ENCODE data around the gene MAPK12. TPM values are rescaled to one million over a fixed set of nuclear protein-coding genes. Genes with fewer than 3 reads are reported as not detected.

MAPK12 gene
- total and polyA plus RNA-seq, 12 donors: 10.6 to 23.0 (median 16.1) TPM

DNA sequence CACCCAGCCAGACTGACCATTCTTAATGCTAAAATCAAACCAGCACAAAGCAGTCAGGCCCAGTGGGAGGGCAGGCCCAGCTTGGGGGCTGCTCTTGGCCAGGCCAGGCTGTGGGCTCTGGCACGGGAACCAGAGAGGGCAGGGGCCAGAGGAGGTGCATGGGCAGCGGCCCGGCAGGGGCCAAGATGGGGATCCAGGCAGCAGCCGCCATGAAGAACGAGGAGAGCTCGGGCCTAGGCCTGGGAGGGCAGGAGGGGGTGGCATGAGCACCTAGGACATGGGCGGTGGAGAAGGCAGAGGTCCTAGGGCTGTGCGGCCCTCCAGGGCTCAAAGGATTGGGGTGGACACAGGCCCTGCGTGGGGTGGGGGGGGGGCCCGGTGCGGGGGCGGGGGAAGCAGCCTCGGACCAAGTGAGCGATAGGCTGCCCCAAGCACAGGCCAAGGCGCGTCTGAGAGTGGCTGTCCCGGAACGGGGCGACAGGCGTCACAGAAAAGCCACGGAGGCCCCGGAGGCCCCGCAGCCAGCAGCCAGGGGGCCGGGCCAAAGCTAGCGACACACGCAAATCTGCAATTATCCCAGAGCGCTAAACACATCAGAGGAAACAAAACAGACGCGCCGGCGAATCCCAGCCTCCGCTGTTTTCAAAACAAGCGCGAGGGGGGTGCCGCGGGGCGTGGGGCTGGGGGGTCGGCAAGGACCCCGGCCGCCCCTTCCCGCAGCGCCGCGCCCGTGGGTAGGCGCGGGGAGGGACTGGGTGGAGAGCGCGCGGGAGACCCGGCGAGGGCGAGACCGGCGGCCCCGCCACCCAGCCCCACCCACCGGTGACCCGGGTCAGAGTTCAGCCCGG lies 37.7 kb upstream of the MAPK12 start:
- H3K27ac ChIP-seq: peak overlapping the region in 9 of 10 donors; percentile 60 to 81 (median 68)
- intact Hi-C loops (cut with DNase I): no loop called here
- H3K9me3 ChIP-seq: no peaks in the 10 kb centered on the region
- TF ChIP-seq, protein P1, sequence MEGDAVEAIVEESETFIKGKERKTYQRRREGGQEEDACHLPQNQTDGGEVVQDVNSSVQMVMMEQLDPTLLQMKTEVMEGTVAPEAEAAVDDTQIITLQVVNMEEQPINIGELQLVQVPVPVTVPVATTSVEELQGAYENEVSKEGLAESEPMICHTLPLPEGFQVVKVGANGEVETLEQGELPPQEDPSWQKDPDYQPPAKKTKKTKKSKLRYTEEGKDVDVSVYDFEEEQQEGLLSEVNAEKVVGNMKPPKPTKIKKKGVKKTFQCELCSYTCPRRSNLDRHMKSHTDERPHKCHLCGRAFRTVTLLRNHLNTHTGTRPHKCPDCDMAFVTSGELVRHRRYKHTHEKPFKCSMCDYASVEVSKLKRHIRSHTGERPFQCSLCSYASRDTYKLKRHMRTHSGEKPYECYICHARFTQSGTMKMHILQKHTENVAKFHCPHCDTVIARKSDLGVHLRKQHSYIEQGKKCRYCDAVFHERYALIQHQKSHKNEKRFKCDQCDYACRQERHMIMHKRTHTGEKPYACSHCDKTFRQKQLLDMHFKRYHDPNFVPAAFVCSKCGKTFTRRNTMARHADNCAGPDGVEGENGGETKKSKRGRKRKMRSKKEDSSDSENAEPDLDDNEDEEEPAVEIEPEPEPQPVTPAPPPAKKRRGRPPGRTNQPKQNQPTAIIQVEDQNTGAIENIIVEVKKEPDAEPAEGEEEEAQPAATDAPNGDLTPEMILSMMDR (IDR thresholded peaks at IDR 0.05): peak in 2 of 9 donors; percentile 13 to 18
- peak; percentile 34 to 46 for DNase-seq
- 34 to 38% methylated on average over 52 to 59 of the region's 59 CpGs for whole genome bisulfite sequencing, 2 donors
- peak in 2 of 8 donors; percentile 6 to 25 for ATAC-seq
- H3K4me3 ChIP-seq: peak overlapping the region; percentile 6 to 56 (median 44)
- peaks cover 0 to 18% (median 0%) of the 10 kb centered on the region in 9 donors for H3K36me3 ChIP-seq
- H3K4me1 ChIP-seq: peaks cover 63 to 100% (median 84%) of the 10 kb centered on the region in 9 donors
- H3K27me3 ChIP-seq: peaks cover 0 to 16% (median 0%) of the 10 kb centered on the region in 7 donors

DNA sequence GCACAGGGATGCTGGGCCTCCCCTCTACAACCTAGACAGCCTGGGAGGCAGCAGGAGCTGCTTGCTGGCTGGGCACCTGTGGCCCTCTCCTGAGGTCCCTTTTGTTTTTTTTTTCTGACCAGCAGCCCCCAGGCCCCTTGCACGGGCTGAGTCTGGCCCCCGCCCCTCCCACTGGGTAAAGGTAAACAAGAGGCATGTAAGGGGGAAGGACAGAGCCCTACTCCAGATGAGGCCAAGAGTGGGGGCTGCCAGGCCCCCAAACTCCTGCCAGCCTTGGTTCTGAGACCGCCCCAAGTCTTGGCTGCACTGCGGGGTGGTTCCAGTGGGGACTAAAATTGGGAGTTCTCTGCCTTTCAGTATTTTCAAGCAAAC lies 36.8 kb upstream of the MAPK12 start:
- peaks cover 63 to 100% (median 84%) of the 10 kb centered on the region in 9 donors for H3K4me1 ChIP-seq
- peaks cover 0 to 18% (median 0%) of the 10 kb centered on the region in 9 donors for H3K36me3 ChIP-seq
- no peak for ATAC-seq
- intact Hi-C loops (cut with DNase I): no loop called here
- peak overlapping the region in 5 of 10 donors; percentile 63 to 81 (median 65) for H3K27ac ChIP-seq
- no peak for DNase-seq
- no peak overlapping the region for H3K4me3 ChIP-seq
- peaks cover 0 to 22% (median 0%) of the 10 kb centered on the region in 7 donors for H3K27me3 ChIP-seq
- no peaks in the 10 kb centered on the region for H3K9me3 ChIP-seq
- 82 to 84% methylated on average over 4 of the region's 4 CpGs for WGBS, 2 donors
- TF ChIP-seq, protein P1 (IDR thresholded peaks at IDR 0.05): no peak

DNA sequence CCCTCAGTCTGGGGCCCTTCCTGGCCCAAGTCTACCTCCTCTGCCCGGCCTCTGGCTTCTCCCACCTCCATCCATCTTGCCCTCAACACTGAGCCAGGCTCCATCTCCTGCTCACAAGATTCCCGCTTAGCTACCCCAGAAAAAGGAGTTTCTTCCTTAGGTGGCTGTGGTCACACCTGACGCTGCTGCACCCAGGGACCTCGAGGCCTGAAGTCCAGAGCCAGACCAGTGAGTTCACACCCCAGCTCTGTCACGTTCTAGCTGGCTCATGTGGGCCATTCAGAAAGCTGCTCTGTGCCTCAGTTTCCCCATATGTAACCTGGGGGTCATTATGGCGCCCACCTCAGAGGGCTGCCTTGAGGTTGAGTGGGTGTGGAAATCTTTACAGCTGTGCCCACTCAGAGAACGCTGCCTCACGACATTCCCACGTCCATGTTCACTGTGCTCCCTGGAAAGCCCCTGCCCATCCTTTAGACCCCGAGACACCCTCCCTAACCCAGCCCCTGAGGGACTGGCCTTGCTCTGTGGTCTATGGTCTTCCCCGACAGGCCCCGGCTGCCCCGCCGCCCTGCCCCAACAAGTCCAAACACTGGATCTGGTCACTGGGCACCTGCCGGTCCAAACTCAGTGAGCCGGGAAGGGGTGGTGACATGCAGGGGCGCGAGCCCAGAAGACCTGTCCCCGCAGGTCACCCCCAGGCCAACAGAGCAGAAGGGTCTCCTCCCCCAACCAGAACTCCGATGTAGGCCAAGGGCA lies 36.2 kb upstream of the MAPK12 start:
- no peak overlapping the region for H3K4me3 ChIP-seq
- ATAC-seq (no peak), DNase-seq (no peak)
- H3K27me3 ChIP-seq: peaks cover 0 to 26% (median 0%) of the 10 kb centered on the region in 7 donors
- peaks cover 67 to 100% (median 84%) of the 10 kb centered on the region in 9 donors for H3K4me1 ChIP-seq
- TF ChIP-seq, protein P1 (IDR thresholded peaks at IDR 0.05): no peak
- H3K27ac ChIP-seq: peak overlapping the region in 8 of 10 donors; percentile 15 to 81 (median 52)
- no peaks in the 10 kb centered on the region for H3K9me3 ChIP-seq
- intact Hi-C loops (cut with DNase I): no loop called here
- 86 to 87% methylated on average over 20 of the region's 20 CpGs for WGBS, 2 donors
- H3K36me3 ChIP-seq: peaks cover 0 to 18% (median 0%) of the 10 kb centered on the region in 9 donors

All from heart right ventricle (tissue), 16 donors.